ENCODE measurements around the gene KDM5C.

GRCh38 chrX:53155512-53156206 lies 69.3 kb downstream of the KDM5C start:
- no peak for TF ChIP-seq POLR2A (IDR thresholded peaks at IDR 0.05)
- TF ChIP-seq, protein P1, sequence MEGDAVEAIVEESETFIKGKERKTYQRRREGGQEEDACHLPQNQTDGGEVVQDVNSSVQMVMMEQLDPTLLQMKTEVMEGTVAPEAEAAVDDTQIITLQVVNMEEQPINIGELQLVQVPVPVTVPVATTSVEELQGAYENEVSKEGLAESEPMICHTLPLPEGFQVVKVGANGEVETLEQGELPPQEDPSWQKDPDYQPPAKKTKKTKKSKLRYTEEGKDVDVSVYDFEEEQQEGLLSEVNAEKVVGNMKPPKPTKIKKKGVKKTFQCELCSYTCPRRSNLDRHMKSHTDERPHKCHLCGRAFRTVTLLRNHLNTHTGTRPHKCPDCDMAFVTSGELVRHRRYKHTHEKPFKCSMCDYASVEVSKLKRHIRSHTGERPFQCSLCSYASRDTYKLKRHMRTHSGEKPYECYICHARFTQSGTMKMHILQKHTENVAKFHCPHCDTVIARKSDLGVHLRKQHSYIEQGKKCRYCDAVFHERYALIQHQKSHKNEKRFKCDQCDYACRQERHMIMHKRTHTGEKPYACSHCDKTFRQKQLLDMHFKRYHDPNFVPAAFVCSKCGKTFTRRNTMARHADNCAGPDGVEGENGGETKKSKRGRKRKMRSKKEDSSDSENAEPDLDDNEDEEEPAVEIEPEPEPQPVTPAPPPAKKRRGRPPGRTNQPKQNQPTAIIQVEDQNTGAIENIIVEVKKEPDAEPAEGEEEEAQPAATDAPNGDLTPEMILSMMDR (IDR thresholded peaks at IDR 0.05): no peak
